ENCODE data around the gene KIF26B.

Gene KIF26B

GRCh38 chr1:245558069-245558468 lies 403.3 kb downstream of the KIF26B start:
- H3K4me1 ChIP-seq (ENCODE audit: control insufficient read depth in 5 of 5, insufficient read depth in 5 of 5, low read length in 5 of 5), result no peaks in the 10 kb centered on the region
- peaks cover 0 to 7% (median 0%) of the 10 kb centered on the region in 5 donors for H3K27me3 ChIP-seq (ENCODE audit: control insufficient read depth in 5 of 5, insufficient read depth in 4 of 5, low read length in 5 of 5)
- H3K9ac ChIP-seq (ENCODE audit: low read length in 5 of 5), result no peak overlapping the region
- H3K27ac ChIP-seq (ENCODE audit: low read depth, low read length), result no peak overlapping the region
- H3K9me3 ChIP-seq (ENCODE audit: control insufficient read depth in 5 of 5, low read length in 5 of 5), result no peaks in the 10 kb centered on the region
- H3K4me3 ChIP-seq (ENCODE audit: low read depth in 1 of 5, low read length in 5 of 5), result no peak overlapping the region
- no peaks in the 10 kb centered on the region for H3K36me3 ChIP-seq (ENCODE audit: control insufficient read depth in 5 of 5, insufficient read depth in 5 of 5, low read length in 5 of 5)

- no peak overlapping the region for H3K9ac ChIP-seq (ENCODE audit: low read length in 5 of 5)
- H3K27me3 ChIP-seq (ENCODE audit: control insufficient read depth in 5 of 5, insufficient read depth in 4 of 5, low read length in 5 of 5), result peaks cover 0 to 7% (median 3%) of the 10 kb centered on the region in 5 donors
- H3K27ac ChIP-seq (ENCODE audit: low read depth, low read length), result no peak overlapping the region
- no peaks in the 10 kb centered on the region for H3K9me3 ChIP-seq (ENCODE audit: control insufficient read depth in 5 of 5, low read length in 5 of 5)
- no peak overlapping the region for H3K4me3 ChIP-seq (ENCODE audit: low read depth in 1 of 5, low read length in 5 of 5)
- no peaks in the 10 kb centered on the region for H3K36me3 ChIP-seq (ENCODE audit: control insufficient read depth in 5 of 5, insufficient read depth in 5 of 5, low read length in 5 of 5)
- no peaks in the 10 kb centered on the region for H3K4me1 ChIP-seq (ENCODE audit: control insufficient read depth in 5 of 5, insufficient read depth in 5 of 5, low read length in 5 of 5)
Measured at GRCh38 chr1:245560316-245560859, 405.6 kb downstream of the KIF26B start.

GRCh38 chr1:245561665-245562234 lies 407.0 kb downstream of the KIF26B start:
- no peaks in the 10 kb centered on the region for H3K36me3 ChIP-seq (ENCODE audit: control insufficient read depth in 5 of 5, insufficient read depth in 5 of 5, low read length in 5 of 5)
- H3K9me3 ChIP-seq (ENCODE audit: control insufficient read depth in 5 of 5, low read length in 5 of 5), result no peaks in the 10 kb centered on the region
- no peak overlapping the region for H3K4me3 ChIP-seq (ENCODE audit: low read depth in 1 of 5, low read length in 5 of 5)
- peaks cover 0 to 7% (median 3%) of the 10 kb centered on the region in 5 donors for H3K27me3 ChIP-seq (ENCODE audit: control insufficient read depth in 5 of 5, insufficient read depth in 4 of 5, low read length in 5 of 5)
- no peak overlapping the region for H3K9ac ChIP-seq (ENCODE audit: low read length in 5 of 5)
- peaks cover 0 to 8% (median under 1%) of the 10 kb centered on the region in 5 donors for H3K4me1 ChIP-seq (ENCODE audit: control insufficient read depth in 5 of 5, insufficient read depth in 5 of 5, low read length in 5 of 5)
- no peak overlapping the region for H3K27ac ChIP-seq (ENCODE audit: low read depth, low read length)

- Histone ChIP-seq H3K9me3 (ENCODE audit: control insufficient read depth in 5 of 5, low read length in 5 of 5) (no peaks in the 10 kb centered on the region), H3K36me3 (ENCODE audit: control insufficient read depth in 5 of 5, insufficient read depth in 5 of 5, low read length in 5 of 5) (no peaks in the 10 kb centered on the region), H3K27ac (ENCODE audit: low read depth, low read length) (no peak overlapping the region), H3K4me3 (ENCODE audit: low read depth in 1 of 5, low read length in 5 of 5) (no peak overlapping the region), H3K4me1 (ENCODE audit: control insufficient read depth in 5 of 5, insufficient read depth in 5 of 5, low read length in 5 of 5) (peaks cover 0 to 16% (median 6%) of the 10 kb centered on the region in 5 donors), H3K9ac (ENCODE audit: low read length in 5 of 5) (no peak overlapping the region), H3K27me3 (ENCODE audit: control insufficient read depth in 5 of 5, insufficient read depth in 4 of 5, low read length in 5 of 5) (peaks cover 0 to 5% (median 1%) of the 10 kb centered on the region in 5 donors)
Measured at GRCh38 chr1:245566134-245566533, 411.3 kb downstream of the KIF26B start.

GRCh38 chr1:245566952-245567351 lies 412.2 kb downstream of the KIF26B start:
- Histone ChIP-seq H3K9ac (ENCODE audit: low read length in 5 of 5) (no peak overlapping the region), H3K27ac (ENCODE audit: low read depth, low read length) (no peak overlapping the region), H3K9me3 (ENCODE audit: control insufficient read depth in 5 of 5, low read length in 5 of 5) (no peaks in the 10 kb centered on the region), H3K4me3 (ENCODE audit: low read depth in 1 of 5, low read length in 5 of 5) (no peak overlapping the region), H3K36me3 (ENCODE audit: control insufficient read depth in 5 of 5, insufficient read depth in 5 of 5, low read length in 5 of 5) (no peaks in the 10 kb centered on the region), H3K27me3 (ENCODE audit: control insufficient read depth in 5 of 5, insufficient read depth in 4 of 5, low read length in 5 of 5) (peaks cover 0 to 5% (median 0%) of the 10 kb centered on the region in 5 donors), H3K4me1 (ENCODE audit: control insufficient read depth in 5 of 5, insufficient read depth in 5 of 5, low read length in 5 of 5) (peaks cover 0 to 16% (median 6%) of the 10 kb centered on the region in 5 donors)

GRCh38 chr1:245571815-245572294 lies 417.1 kb downstream of the KIF26B start:
- H3K27ac ChIP-seq (ENCODE audit: low read depth, low read length), result no peak overlapping the region
- H3K4me3 ChIP-seq (ENCODE audit: low read depth in 1 of 5, low read length in 5 of 5), result no peak overlapping the region
- peaks cover 0 to 19% (median 5%) of the 10 kb centered on the region in 5 donors for H3K4me1 ChIP-seq (ENCODE audit: control insufficient read depth in 5 of 5, insufficient read depth in 5 of 5, low read length in 5 of 5)
- no peak overlapping the region for H3K9ac ChIP-seq (ENCODE audit: low read length in 5 of 5)
- no peaks in the 10 kb centered on the region for H3K36me3 ChIP-seq (ENCODE audit: control insufficient read depth in 5 of 5, insufficient read depth in 5 of 5, low read length in 5 of 5)
- peaks cover 0 to 3% (median 0%) of the 10 kb centered on the region in 5 donors for H3K27me3 ChIP-seq (ENCODE audit: control insufficient read depth in 5 of 5, insufficient read depth in 4 of 5, low read length in 5 of 5)
- H3K9me3 ChIP-seq (ENCODE audit: control insufficient read depth in 5 of 5, low read length in 5 of 5), result no peaks in the 10 kb centered on the region

GRCh38 chr1:245572709-245573108 lies 417.9 kb downstream of the KIF26B start:
- no peak overlapping the region for H3K27ac ChIP-seq (ENCODE audit: low read depth, low read length)
- H3K27me3 ChIP-seq (ENCODE audit: control insufficient read depth in 5 of 5, insufficient read depth in 4 of 5, low read length in 5 of 5), result peaks cover 0 to 7% (median 0%) of the 10 kb centered on the region in 5 donors
- H3K36me3 ChIP-seq (ENCODE audit: control insufficient read depth in 5 of 5, insufficient read depth in 5 of 5, low read length in 5 of 5), result no peaks in the 10 kb centered on the region
- no peaks in the 10 kb centered on the region for H3K9me3 ChIP-seq (ENCODE audit: control insufficient read depth in 5 of 5, low read length in 5 of 5)
- no peak overlapping the region for H3K4me3 ChIP-seq (ENCODE audit: low read depth in 1 of 5, low read length in 5 of 5)
- no peak overlapping the region for H3K9ac ChIP-seq (ENCODE audit: low read length in 5 of 5)
- H3K4me1 ChIP-seq (ENCODE audit: control insufficient read depth in 5 of 5, insufficient read depth in 5 of 5, low read length in 5 of 5), result peaks cover 0 to 12% (median 0%) of the 10 kb centered on the region in 5 donors

GRCh38 chr1:245575710-245576109 lies 420.9 kb downstream of the KIF26B start:
- Histone ChIP-seq H3K4me3 (ENCODE audit: low read depth in 1 of 5, low read length in 5 of 5) (no peak overlapping the region), H3K27me3 (ENCODE audit: control insufficient read depth in 5 of 5, insufficient read depth in 4 of 5, low read length in 5 of 5) (peaks cover 0 to 10% (median 4%) of the 10 kb centered on the region in 5 donors), H3K9me3 (ENCODE audit: control insufficient read depth in 5 of 5, low read length in 5 of 5) (no peaks in the 10 kb centered on the region), H3K27ac (ENCODE audit: low read depth, low read length) (no peak overlapping the region), H3K4me1 (ENCODE audit: control insufficient read depth in 5 of 5, insufficient read depth in 5 of 5, low read length in 5 of 5) (peaks cover 0 to 12% (median 0%) of the 10 kb centered on the region in 5 donors), H3K9ac (ENCODE audit: low read length in 5 of 5) (no peak overlapping the region), H3K36me3 (ENCODE audit: control insufficient read depth in 5 of 5, insufficient read depth in 5 of 5, low read length in 5 of 5) (no peaks in the 10 kb centered on the region)

GRCh38 chr1:245576323-245576722 lies 421.5 kb downstream of the KIF26B start:
- no peak overlapping the region for H3K9ac ChIP-seq (ENCODE audit: low read length in 5 of 5)
- H3K27ac ChIP-seq (ENCODE audit: low read depth, low read length), result no peak overlapping the region
- H3K27me3 ChIP-seq (ENCODE audit: control insufficient read depth in 5 of 5, insufficient read depth in 4 of 5, low read length in 5 of 5), result peaks cover 0 to 10% (median 4%) of the 10 kb centered on the region in 5 donors
- H3K4me3 ChIP-seq (ENCODE audit: low read depth in 1 of 5, low read length in 5 of 5), result no peak overlapping the region
- H3K36me3 ChIP-seq (ENCODE audit: control insufficient read depth in 5 of 5, insufficient read depth in 5 of 5, low read length in 5 of 5), result no peaks in the 10 kb centered on the region
- H3K9me3 ChIP-seq (ENCODE audit: control insufficient read depth in 5 of 5, low read length in 5 of 5), result no peaks in the 10 kb centered on the region
- H3K4me1 ChIP-seq (ENCODE audit: control insufficient read depth in 5 of 5, insufficient read depth in 5 of 5, low read length in 5 of 5), result peaks cover 0 to 12% (median 0%) of the 10 kb centered on the region in 5 donors
